Glutamatergic neuron (in vitro differentiated cells): ENCODE data around the gene RNF220. TPM values are rescaled to one million over a fixed set of nuclear protein-coding genes. Genes with fewer than 3 reads are reported as not detected.

Experiments
- DNase-seq: peaks from one replicate; pipeline ENCODE4 v3.0.0; 2022
- H3K27ac Mint-ChIP-seq: one replicate; pipeline ENCODE4 v1.8.0; 2020; ENCODE audit warnings: mild to moderate bottlenecking, mixed read lengths, inconsistent platforms; ENCODE audit not compliant: unreplicated experiment
- H3K27me3 Mint-ChIP-seq: one replicate; pipeline ENCODE4 v1.8.0; 2020; ENCODE audit warnings: mild to moderate bottlenecking, moderate library complexity, mixed read lengths, inconsistent platforms; ENCODE audit not compliant: unreplicated experiment
- H3K36me3 Mint-ChIP-seq: one replicate; pipeline ENCODE4 v1.8.0; 2020; ENCODE audit warnings: mild to moderate bottlenecking, mixed read lengths, inconsistent platforms; ENCODE audit not compliant: unreplicated experiment
- H3K4me1 Mint-ChIP-seq: one replicate; pipeline ENCODE4 v1.8.0; 2020; ENCODE audit warnings: mild to moderate bottlenecking, low read depth, mixed read lengths, inconsistent platforms; ENCODE audit not compliant: unreplicated experiment
- H3K4me3 Mint-ChIP-seq: one replicate; pipeline ENCODE4 v1.8.0; 2020; ENCODE audit warnings: mild to moderate bottlenecking, mixed read lengths, inconsistent platforms; ENCODE audit not compliant: unreplicated experiment
- H3K9me3 Mint-ChIP-seq: one replicate; pipeline ENCODE4 v1.8.0; 2020; ENCODE audit warnings: mild to moderate bottlenecking, moderate library complexity, mixed read lengths, inconsistent platforms; ENCODE audit not compliant: unreplicated experiment
- CTCF ChIP-seq: fragments of 200-600 bp; sonication (generic); IDR thresholded peaks from one replicate; pipeline ENCODE4 v1.5.0; 2021; ENCODE audit not compliant: partially characterized antibody, unreplicated experiment
- total RNA-seq: library from RNA; stranded (reverse); fragmentation: NEBNext Ultra II Directional; extraction: Animal tissue kit (Norgen Biotek cat#: 25700); gene quantifications from one replicate; pipeline ENCODE4 v1.2.1, GENCODE V29; 2021; ENCODE audit not compliant: unreplicated experiment

RNF220 gene
- total RNA-seq, 1 donor from 2014 or later = 99.4 TPM

GRCh38 chr1:44644806-44645205 is 239.8 kb downstream of the RNF220 start:
- TF ChIP-seq CTCF = no peak
- Mint-ChIP-seq H3K27ac (no peak overlapping the region), H3K4me1 (peaks cover 44% of the 10 kb centered on the region), H3K4me3 (no peak overlapping the region), H3K36me3 (peaks cover 6% of the 10 kb centered on the region), H3K27me3 (peaks cover 7% of the 10 kb centered on the region), H3K9me3 (peaks cover 9% of the 10 kb centered on the region)
- no peak for DNase-seq

- Mint-ChIP-seq H3K4me1 (peaks cover 42% of the 10 kb centered on the region), H3K4me3 (no peak overlapping the region), H3K27me3 (peaks cover 6% of the 10 kb centered on the region), H3K36me3 (peaks cover 6% of the 10 kb centered on the region), H3K27ac (no peak overlapping the region), H3K9me3 (peaks cover 9% of the 10 kb centered on the region)
- no peak for DNase-seq
- TF ChIP-seq CTCF = no peak
Measured at GRCh38 chr1:44645476-44646244, 240.6 kb downstream of the RNF220 start.

- TF ChIP-seq CTCF = no peak
- Mint-ChIP-seq H3K4me3 (no peak overlapping the region), H3K4me1 (peaks cover 40% of the 10 kb centered on the region), H3K36me3 (peaks cover 6% of the 10 kb centered on the region), H3K27me3 (peaks cover 6% of the 10 kb centered on the region), H3K27ac (no peak overlapping the region), H3K9me3 (peaks cover 7% of the 10 kb centered on the region)
- no peak for DNase-seq
Measured at GRCh38 chr1:44646261-44647110, 241.4 kb downstream of the RNF220 start.

GRCh38 chr1:44647896-44648295 is 242.8 kb downstream of the RNF220 start:
- Mint-ChIP-seq H3K4me1 (peaks cover 31% of the 10 kb centered on the region), H3K36me3 (peaks cover 6% of the 10 kb centered on the region), H3K9me3 (peaks cover 7% of the 10 kb centered on the region), H3K27me3 (peaks cover 8% of the 10 kb centered on the region), H3K4me3 (no peak overlapping the region), H3K27ac (no peak overlapping the region)
- DNase-seq = no peak
- TF ChIP-seq CTCF = no peak
